Large intestine (tissue), 3 donors: ENCODE measurements around the gene ABHD1. TPM values are rescaled to one million over a fixed set of nuclear protein-coding genes. Genes with fewer than 3 reads are reported as not detected.

Experiments
- DNase-seq, 2 donors: peaks; one replicate each; pipeline versions ENCODE4 v3.0.0 to v3.0.0-alpha.2; 2013
- H3K27ac ChIP-seq: one replicate; pipeline ENCODE4 v1.5.1; 2013; ENCODE audit warnings: low read length
- H3K27me3 ChIP-seq: 2 replicates; pipeline ENCODE4 v1.6.1; 2013; ENCODE audit warnings: low read length; ENCODE audit not compliant: control insufficient read depth, insufficient read depth
- H3K36me3 ChIP-seq: 2 replicates; pipeline ENCODE4 v1.6.1; 2013; ENCODE audit warnings: low read length; ENCODE audit not compliant: control insufficient read depth, insufficient read depth
- H3K4me1 ChIP-seq: one replicate; pipeline ENCODE4 v1.6.1; 2013; ENCODE audit warnings: low read length; ENCODE audit not compliant: control insufficient read depth, insufficient read depth
- H3K4me3 ChIP-seq: one replicate; pipeline ENCODE4 v1.5.1; 2013; ENCODE audit warnings: low read length
- H3K9me3 ChIP-seq: one replicate; pipeline ENCODE4 v1.6.1; 2013; ENCODE audit warnings: mild to moderate bottlenecking, low read depth, low read length, moderate library complexity; ENCODE audit not compliant: control insufficient read depth
- WGBS: methylation state at CpG from one replicate; pipeline ENCODE4 v1.1.5; 2013; ENCODE audit warnings: low lambda C conversion rate; ENCODE audit not compliant: insufficient coverage; 5-methylcytosine and 5-hydroxymethylcytosine counted together
- polyA plus RNA-seq: library from polyadenylated mRNA; unstranded; fragments of 120-200 nt; gene quantifications from one replicate; pipeline ENCODE4 v1.2.1, GENCODE V29; 2013

Gene ABHD1
- polyA plus RNA-seq, 1 donor = 2.0 TPM

- no peak for DNase-seq
- no peak overlapping the region for H3K27ac ChIP-seq
- WGBS = no CpG with 5 or more reads among the region's 11 CpGs
- H3K36me3 ChIP-seq = peaks cover 40% of the 10 kb centered on the region
- H3K4me1 ChIP-seq = peaks cover 20% of the 10 kb centered on the region
- no peaks in the 10 kb centered on the region for H3K27me3 ChIP-seq
- no peaks in the 10 kb centered on the region for H3K9me3 ChIP-seq
- no peak overlapping the region for H3K4me3 ChIP-seq
These were observed 5.3 kb downstream of the ABHD1 start for GRCh38 chr2:27128668-27129571.

DNA sequence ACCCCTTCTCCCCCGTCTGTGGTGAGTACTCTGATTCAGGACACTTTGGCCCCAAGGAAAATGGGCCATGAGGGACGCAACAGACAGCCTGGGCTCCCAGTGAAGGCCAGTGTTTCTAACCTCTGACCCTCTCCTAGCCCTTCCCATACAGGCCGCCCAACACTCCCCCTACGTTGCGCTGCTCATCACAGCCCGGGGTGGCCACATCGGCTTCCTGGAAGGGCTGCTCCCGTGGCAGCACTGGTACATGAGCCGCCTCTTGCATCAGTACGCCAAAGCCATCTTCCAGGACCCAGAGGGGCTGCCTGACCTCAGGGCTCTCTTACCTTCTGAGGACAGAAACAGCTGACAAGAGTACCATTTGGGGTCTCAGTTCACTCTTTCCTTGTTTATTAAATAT is 6.8 kb downstream of the ABHD1 start:
- H3K9me3 ChIP-seq = no peaks in the 10 kb centered on the region
- DNase-seq = no peak
- no peak overlapping the region for H3K27ac ChIP-seq
- H3K4me3 ChIP-seq = no peak overlapping the region
- peaks cover 19% of the 10 kb centered on the region for H3K4me1 ChIP-seq
- peaks cover 40% of the 10 kb centered on the region for H3K36me3 ChIP-seq
- no peaks in the 10 kb centered on the region for H3K27me3 ChIP-seq
- WGBS = no CpG with 5 or more reads among the region's 10 CpGs

DNA sequence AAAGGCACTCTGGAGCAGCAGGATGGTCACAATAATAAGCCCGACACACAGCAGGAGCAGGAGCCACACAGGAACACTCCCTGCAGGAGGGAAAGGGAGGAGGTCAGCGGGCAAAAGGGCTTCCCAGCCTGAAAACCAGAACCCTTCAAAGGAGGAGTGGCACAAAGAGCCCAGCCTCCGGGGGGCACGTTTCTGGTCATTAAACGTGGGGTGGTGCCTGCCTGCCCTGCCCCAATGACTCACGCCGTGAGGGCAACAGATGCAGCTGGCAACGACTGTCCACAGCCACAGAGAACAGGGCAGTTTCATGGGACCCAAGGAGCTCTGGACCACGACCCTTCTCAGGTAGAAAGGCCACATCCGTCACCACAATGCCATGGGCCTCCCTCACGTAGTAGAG is 7.8 kb downstream of the ABHD1 start:
- DNase-seq = no peak
- H3K9me3 ChIP-seq = no peaks in the 10 kb centered on the region
- H3K27me3 ChIP-seq = no peaks in the 10 kb centered on the region
- no peak overlapping the region for H3K27ac ChIP-seq
- peaks cover 40% of the 10 kb centered on the region for H3K36me3 ChIP-seq
- WGBS = no CpG with 5 or more reads among the region's 11 CpGs
- no peak overlapping the region for H3K4me3 ChIP-seq
- peaks cover 12% of the 10 kb centered on the region for H3K4me1 ChIP-seq

- peak in 1 of 2 donors; percentile 50 for DNase-seq
- Histone ChIP-seq H3K36me3 (peaks cover 40% of the 10 kb centered on the region), H3K4me1 (peaks cover 10% of the 10 kb centered on the region), H3K27me3 (no peaks in the 10 kb centered on the region), H3K9me3 (no peaks in the 10 kb centered on the region), H3K4me3 (peak overlapping the region; percentile 82), H3K27ac (no peak overlapping the region)
- WGBS = no CpG with 5 or more reads among the region's 14 CpGs
These were observed 9.7 kb downstream of the ABHD1 start for GRCh38 chr2:27133195-27133875.

DNA sequence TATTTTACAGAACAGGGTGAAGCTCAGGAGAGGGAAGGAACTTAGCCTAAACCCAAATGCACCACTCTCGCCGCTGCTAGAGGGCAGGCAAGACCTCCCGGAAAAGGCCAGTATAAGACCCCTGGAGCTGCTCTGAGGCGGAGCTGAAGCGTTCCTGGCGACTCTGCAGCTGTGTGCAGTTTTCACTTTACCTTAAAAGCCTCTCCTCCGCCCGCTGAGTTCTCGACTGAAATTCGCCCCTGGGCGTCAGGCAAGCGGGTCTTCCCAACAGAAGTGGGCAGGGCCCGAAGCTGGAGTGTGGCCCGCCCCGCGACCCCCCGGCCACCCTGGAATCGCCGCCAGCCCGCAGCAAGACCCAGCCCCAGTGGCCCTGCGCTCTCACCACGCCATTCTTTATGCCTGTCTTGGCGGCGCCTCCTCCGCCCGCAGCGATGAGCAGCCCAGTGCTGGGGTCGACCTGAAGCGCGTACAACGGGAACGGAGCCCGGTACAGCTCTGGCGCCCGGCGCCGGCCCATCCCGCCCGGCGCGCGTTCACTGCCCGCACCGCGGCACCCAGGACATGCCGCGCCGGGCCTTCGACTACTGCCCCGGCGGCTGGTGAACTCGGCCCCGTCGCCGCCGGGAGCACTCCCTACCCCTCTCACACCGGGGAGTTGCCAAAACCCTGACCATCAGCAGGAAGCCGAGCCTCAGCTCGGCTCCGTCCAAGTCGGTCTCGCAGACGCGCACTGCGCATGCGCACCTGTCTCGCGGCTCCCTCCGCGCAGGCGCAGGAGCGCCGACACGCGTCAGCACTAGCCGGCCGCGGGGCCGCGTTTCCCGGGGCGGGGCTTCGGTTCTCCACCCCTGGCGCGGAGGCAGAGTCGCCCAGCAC is 10.5 kb downstream of the ABHD1 start, which contains the start of gene PREB:
Gene PREB, minus strand, starts transcription at position 732 of the 876 bp plus-strand sequence. Its CDS starts 215 bp downstream, at position 517.
- WGBS = no CpG with 5 or more reads among the region's 86 CpGs
- DNase-seq = peak; percentile 96 to 97
- Histone ChIP-seq H3K9me3 (no peaks in the 10 kb centered on the region), H3K27ac (peak within 1 kb of the TSS; percentile 56), H3K36me3 (peaks cover 40% of the 10 kb centered on the region), H3K4me3 (peak within 1 kb of the TSS; percentile 82), H3K4me1 (peaks cover 10% of the 10 kb centered on the region), H3K27me3 (no peaks in the 10 kb centered on the region)

DNA sequence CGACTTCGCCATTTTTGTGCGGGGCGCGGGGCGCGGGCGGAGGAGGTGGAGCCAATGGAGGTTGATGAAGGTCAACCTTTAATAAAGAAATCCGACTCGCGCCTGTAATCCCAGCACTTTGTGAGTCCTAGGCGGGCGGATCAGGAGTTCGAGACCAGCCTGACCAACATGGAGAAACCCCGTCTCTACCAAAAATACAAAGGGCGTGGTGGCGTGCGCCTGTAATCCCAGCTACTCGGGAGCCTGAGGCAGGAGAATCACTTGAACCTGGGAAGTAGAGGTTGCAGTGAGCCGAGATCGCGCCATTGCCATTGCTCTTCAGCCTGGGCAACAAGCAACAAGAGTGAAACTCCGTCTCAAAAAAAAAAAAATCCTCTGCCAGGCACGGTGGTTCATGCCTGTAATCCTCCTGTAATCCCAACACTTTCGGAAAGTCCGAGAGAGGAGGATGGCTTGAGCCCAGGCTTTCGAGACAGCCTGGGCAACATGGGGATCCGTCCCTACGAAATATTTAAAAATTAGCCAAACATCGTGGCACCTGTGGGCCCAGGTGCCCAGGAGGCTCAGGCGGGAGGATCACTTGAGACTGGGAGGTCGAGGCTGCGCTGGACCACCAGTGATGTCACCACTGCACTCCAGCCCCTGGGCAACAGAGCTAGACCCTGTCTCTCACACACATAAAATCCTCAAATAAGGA is 11.3 kb downstream of the ABHD1 start:
- peaks cover 10% of the 10 kb centered on the region for H3K4me1 ChIP-seq
- peak overlapping the region; percentile 38 for H3K27ac ChIP-seq
- H3K27me3 ChIP-seq = no peaks in the 10 kb centered on the region
- H3K4me3 ChIP-seq = peak overlapping the region; percentile 20
- peaks cover 32% of the 10 kb centered on the region for H3K36me3 ChIP-seq
- no peak for DNase-seq
- WGBS = 10% methylated on average over 2 of the region's 33 CpGs
- H3K9me3 ChIP-seq = no peaks in the 10 kb centered on the region

DNA sequence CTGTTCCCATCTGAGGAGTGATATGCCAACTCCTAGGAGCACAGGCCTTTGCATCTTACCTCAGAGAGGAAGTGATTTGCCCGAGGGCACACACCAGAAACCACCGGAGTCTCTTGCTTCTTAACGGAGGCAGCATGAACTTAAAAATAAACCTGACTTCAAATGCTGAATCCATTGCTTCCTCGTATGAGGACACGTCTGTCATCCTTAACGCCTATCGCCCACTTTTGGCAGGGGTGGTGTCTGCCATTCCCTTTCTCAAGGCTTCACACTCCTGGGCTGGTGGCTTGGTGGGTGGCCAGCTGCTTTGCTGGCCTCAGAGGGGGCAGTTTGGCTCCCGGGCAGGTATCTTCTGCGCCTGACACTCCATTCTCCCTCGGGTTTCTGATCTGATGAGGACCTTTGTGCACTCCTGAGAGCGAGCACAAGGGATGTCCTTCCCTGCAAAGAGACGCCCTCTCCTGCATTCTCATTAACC is 11.9 kb downstream of the ABHD1 start:
- WGBS = no CpG with 5 or more reads among the region's 12 CpGs

DNA sequence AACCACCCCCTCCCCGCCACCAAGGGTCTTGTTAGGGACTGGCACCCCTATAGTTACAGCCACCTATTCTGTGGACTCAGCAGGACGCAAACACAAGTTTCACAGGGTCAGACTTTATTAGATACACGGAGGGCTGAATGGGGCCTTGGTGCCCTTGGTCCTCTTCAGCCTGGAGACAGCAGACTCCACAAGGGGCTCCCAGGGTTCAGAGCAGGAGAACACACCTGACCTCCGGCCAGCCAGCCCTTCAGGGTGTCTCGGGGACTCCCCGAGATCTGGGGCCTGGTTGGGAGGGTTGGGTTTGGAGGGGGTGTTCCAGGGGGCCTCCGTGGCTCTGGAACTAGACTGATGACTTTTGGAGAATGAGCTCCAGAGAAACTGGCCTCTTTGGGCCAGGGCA is 13.1 kb downstream of the ABHD1 start:
- no CpG with 5 or more reads among the region's 7 CpGs for WGBS
- no peak for DNase-seq
- Histone ChIP-seq H3K27ac (no peak overlapping the region), H3K27me3 (no peaks in the 10 kb centered on the region), H3K4me1 (peaks cover 10% of the 10 kb centered on the region), H3K36me3 (peaks cover 15% of the 10 kb centered on the region), H3K9me3 (no peaks in the 10 kb centered on the region), H3K4me3 (no peak overlapping the region)

More for the DNA sequence above, 11.9 kb downstream of the ABHD1 start:
- peaks cover 27% of the 10 kb centered on the region for H3K36me3 ChIP-seq
- H3K9me3 ChIP-seq = no peaks in the 10 kb centered on the region
- H3K27ac ChIP-seq = no peak overlapping the region
- no peak for DNase-seq
- H3K4me3 ChIP-seq = no peak overlapping the region
- H3K4me1 ChIP-seq = peaks cover 10% of the 10 kb centered on the region
- H3K27me3 ChIP-seq = no peaks in the 10 kb centered on the region

GRCh38 chr2:27137322-27137935 is 13.8 kb downstream of the ABHD1 start:
- no peaks in the 10 kb centered on the region for H3K27me3 ChIP-seq
- DNase-seq = no peak
- WGBS = 60% methylated on average over 1 of the region's 21 CpGs

More at GRCh38 chr2:27137322-27137935, 13.8 kb downstream of the ABHD1 start:
- Histone ChIP-seq H3K4me3 (no peak overlapping the region), H3K4me1 (peaks cover 16% of the 10 kb centered on the region), H3K36me3 (peaks cover 8% of the 10 kb centered on the region), H3K27ac (no peak overlapping the region), H3K9me3 (no peaks in the 10 kb centered on the region)
